Gastroesophageal sphincter (tissue), 3 donors: ENCODE data around the gene TWIST2.

ENCODE experiments used
- EP300 ChIP-seq: sonication (generic); formaldehyde crosslinking; IDR thresholded peaks from one replicate; pipeline ENCODE4 v1.6.1; 2017; ENCODE audit warnings: antibody characterized with exemption, mild to moderate bottlenecking
- POLR2A ChIP-seq, 2 donors: fragments of 450-650 bp; IDR thresholded peaks; one replicate each; pipeline ENCODE4 v1.6.1; 2017; ENCODE audit warnings: antibody characterized with exemption in 2 of 2, mild to moderate bottlenecking in 2 of 2, moderate library complexity in 1 of 2
- POLR2AphosphoS5 ChIP-seq: sonication (generic); formaldehyde crosslinking; IDR thresholded peaks from one replicate; pipeline ENCODE4 v1.6.1; 2017; ENCODE audit warnings: antibody characterized with exemption
- TF ChIP-seq, protein P1 (sequence below), 4 experiments: fragments of 200-600 bp in 2 of 4; fragments of 450-650 bp in 2 of 4; sonication (generic) in 1 of 4; IDR thresholded peaks; one replicate each; pipeline ENCODE4 v1.5.1; 2017 to 2019; ENCODE audit warnings: antibody characterized with exemption in 4 of 4, mild to moderate bottlenecking in 2 of 4, moderate library complexity in 2 of 4

DNA sequence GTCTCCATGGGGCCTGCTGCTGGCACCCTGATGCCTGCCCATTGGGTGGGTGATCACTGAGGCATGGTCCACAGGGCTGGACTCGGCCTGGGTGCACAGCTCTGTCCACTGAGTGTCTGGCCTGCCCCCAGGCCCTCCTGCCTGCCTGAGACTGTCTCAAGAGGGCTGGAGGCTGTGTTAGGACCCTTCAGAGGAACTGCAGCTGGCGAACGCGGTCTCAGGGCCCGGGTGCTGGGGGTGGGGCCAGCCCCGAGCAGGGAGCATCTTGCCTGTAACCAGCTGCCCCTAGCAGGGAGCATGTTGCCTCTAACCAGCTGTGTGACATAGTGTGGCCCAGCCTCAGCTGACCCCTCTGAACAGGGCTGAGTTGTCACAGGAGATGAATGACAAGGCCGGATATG lies 50.0 kb downstream of the TWIST2 start:
- TF ChIP-seq POLR2AphosphoS5 (no peak), POLR2A (IDR thresholded peaks at IDR 0.05) (no peak), EP300 (no peak)
- TF ChIP-seq, protein P1, sequence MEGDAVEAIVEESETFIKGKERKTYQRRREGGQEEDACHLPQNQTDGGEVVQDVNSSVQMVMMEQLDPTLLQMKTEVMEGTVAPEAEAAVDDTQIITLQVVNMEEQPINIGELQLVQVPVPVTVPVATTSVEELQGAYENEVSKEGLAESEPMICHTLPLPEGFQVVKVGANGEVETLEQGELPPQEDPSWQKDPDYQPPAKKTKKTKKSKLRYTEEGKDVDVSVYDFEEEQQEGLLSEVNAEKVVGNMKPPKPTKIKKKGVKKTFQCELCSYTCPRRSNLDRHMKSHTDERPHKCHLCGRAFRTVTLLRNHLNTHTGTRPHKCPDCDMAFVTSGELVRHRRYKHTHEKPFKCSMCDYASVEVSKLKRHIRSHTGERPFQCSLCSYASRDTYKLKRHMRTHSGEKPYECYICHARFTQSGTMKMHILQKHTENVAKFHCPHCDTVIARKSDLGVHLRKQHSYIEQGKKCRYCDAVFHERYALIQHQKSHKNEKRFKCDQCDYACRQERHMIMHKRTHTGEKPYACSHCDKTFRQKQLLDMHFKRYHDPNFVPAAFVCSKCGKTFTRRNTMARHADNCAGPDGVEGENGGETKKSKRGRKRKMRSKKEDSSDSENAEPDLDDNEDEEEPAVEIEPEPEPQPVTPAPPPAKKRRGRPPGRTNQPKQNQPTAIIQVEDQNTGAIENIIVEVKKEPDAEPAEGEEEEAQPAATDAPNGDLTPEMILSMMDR (IDR thresholded peaks at IDR 0.05) = no peak
